Hematopoietic multipotent progenitor cell treated with erythropoietin and hydrocortisone succinate and interleukin-3 and kit ligand, for 17 days (in vitro differentiated cells): ENCODE measurements around the gene CDH13.

Experiments used
- DNase-seq: peaks from one replicate; pipeline ENCODE4 v3.0.0-alpha.2; 2015; ENCODE audit warnings: low spot score

Gene CDH13

DNA sequence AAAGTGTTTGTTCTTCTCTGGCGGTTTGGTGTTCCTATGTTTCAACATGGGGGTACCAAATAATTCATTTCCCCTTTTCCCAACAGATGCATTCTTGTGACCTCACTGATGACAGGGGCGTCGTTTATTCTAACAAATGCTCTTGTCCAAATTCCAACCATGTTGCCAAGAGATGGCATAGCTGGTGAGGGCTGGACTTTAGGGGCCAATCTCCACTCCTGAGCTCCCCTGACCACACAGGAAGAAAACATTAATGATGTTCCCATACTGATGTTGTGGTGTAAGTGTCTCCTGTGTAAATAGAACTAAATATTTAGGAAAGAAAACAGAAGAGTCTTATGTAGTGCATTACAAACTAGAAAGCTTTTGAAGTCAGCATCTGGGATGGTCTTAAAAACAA is 431.6 kb downstream of the CDH13 start:
- DNase-seq = no peak

DNA sequence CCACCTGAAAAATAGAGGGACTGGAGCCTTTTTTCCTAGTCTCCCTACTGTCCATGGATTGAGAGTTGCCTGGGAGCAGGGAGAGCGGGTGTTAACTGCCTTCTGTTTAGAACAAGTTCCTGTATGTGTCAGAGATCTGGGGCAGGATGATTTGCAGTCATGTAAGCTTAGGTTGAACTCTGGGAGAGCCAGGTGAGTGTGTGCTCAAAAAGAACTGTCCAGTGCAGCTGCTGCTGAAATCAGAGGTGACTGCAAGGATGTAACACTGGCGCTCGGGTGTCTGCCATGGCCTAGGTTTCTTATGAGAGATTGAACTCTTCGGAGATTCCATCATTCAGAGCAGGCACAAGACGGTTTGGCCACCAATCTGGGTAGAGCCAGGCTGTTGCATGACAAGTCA is 432.5 kb downstream of the CDH13 start:
- DNase-seq = no peak

DNA sequence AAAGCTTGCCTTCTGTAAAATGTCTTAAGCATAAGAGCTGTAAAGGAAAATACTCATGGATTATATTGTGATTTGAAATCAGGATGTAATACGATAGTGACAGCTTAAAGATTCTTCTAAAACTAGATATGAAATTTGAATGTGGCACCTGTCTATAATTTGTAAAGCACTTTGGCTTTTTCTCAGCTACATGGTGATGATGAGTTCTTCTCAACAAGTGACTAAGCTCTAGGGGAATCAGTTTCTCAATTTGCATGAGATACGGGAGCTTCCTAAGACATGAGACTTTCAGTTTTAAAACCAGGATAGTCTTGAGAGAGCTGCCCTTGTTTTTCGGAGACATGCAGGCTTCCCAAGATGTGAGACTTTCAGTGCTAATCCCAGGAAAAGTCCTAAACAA is 439.2 kb downstream of the CDH13 start:
- DNase-seq = no peak

DNA sequence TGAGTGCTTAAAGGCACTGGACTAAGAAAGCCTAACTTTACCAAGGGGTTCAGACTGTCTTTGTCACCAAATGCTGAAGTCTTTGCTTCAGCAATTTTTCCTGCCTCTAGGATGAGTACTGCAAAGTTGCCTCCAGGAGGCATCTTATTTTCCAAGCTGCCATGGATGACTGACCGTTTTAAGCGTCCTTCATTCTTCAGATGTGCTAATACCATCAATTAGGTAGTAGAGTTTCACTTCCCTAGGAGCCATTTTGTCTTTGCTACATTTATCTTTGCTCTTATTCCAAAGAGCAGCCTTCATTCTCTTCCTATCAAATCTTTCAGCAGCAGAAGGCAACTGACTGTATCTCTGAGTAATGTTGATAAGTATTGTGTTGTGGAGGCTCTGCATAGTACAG is 440.1 kb downstream of the CDH13 start:
- no peak for DNase-seq

DNA sequence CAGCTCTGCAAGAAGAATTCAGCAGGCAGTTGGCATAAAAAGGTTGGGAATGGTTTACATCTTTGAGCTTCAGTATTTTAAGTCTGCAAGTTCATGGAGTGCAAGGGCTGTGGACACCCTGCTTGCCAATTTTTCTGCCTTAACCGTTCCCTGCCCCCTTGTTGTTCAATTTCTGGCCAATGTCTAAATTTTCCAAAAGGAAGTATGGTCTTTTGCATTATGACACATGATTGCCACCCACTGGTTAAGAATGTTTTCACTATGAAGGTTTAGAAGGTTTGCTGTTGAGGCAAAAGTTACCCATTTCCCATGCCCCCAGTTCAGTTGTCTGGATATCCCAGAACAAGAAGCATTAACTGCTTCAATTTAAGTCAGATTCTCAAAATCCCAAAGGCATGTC is 441.9 kb downstream of the CDH13 start:
- DNase-seq = no peak

DNA sequence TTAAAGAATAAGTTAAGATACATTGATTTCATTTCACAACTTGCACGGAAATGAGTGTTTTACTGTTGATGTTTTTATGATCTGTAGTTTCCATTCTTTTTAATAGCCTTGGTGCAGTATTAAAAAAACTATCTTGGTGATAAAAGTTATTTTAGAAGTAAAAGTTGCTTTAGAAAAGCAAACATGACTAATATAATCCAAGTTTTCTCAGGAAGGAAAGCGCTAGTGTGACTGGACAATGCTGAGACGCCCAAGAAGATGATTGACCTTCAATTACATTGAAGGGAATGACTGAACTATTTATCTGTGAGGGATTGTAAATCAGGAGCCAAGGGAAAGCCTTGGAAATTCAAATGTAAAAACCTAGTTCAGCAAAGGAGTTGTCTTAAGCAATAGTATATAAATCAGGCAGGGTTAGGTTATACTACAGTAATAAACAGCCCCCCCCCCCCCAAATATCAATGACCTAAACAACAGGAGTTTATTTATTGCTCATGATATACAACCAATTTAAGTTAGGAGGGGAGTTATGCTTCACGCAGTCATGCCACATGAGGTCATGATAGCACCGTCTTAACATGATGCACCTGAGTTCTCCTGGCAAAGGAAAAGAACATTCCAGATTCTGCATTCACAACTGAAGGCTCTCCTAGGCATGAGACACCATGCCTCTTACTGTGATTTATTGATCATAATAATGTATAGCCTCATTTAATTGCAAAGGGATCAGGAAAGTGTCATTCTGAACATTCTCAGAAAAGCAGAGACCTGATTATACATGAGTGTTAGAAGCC is 443.8 kb downstream of the CDH13 start:
- DNase-seq = no peak

DNA sequence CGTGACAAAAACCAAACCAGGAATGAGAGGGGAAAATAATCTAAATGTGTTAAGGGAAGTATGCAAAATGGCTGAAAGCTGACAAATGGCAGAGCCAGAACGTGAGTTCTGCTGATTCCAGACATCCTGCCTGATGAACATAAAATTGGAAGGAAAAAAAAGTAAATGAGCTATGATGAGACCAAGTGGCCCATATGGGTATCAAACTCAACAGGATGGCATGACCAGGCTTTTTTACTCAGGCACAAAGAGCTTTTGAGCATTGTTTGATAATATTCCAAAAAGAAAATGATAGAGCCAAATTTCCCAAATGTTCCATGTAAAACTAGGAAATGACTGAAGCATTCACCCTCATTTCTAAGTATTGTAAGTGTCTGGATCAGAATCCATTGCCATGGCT is 449.2 kb downstream of the CDH13 start:
- no peak for DNase-seq

DNA sequence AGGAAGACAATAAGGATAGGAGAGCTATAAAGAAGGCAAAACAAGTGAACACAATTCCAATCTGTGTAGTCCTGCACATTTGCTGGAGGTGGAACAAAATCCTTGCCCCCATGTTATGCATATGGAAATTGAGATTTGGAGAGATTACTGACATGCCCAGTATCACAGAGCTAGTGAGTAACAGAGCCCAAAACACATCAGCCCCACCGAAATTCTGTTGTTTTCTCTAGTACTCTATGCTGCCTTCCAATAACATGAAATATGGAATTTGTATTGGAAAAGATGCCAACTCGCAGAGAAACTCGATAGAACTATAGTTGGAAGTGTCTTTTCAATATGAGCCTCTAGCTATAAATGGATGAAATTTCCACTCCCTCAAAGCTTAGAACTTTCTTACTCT is 456.6 kb downstream of the CDH13 start:
- no peak for DNase-seq

DNA sequence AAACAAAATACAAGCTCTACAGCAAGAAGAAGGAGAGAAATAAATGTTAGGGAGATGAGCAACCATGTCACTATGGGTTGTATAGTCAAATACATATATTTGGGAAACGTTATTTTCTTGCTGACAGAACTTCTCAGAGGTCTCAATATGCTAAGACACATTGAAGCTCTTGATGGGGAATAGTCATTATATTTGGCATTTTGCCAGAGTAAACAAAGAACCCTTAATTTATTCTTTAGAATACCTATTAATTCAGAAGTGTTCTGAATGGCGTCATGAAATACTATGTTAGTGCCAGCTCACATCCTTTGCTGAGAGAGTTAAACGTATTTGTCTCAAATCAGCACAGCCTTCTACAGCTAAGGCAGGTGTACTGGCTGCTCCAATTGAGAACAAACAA is 458.9 kb downstream of the CDH13 start:
- no peak for DNase-seq

DNA sequence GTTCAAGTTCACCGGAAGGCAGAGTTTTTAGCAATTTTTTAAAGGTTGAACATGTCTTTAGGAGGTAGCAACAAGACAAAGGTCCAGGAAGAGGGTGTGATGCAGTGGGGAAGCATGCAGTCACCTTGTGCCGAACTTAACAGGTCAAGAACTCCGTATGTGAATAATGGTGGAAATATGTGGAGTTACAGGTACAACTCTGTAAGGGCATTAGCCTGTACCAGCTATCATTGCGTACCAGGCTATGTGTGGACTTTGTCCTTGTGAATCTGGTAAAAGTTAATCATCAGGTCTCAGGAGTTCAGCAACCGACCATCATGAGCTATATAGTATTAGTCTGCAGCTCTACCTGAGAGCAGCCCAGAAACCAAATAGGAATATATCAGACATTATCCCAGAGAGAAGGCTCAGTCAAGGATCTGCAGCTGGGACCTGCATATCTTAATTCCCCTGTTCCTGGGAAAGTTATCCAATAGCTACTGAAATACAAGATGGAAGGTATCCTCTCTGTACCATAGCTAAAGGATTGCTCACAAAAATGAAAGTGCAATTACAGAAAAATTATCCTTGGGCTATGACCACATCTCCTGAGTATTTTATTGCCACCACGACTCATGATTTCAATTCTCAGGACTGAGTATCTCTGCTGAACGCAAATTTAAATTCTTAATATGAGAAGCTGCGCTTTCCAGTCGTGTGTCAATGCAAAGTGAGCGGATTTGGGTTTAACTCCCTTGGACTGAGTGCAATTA is 469.3 kb downstream of the CDH13 start:
- DNase-seq = no peak

DNA sequence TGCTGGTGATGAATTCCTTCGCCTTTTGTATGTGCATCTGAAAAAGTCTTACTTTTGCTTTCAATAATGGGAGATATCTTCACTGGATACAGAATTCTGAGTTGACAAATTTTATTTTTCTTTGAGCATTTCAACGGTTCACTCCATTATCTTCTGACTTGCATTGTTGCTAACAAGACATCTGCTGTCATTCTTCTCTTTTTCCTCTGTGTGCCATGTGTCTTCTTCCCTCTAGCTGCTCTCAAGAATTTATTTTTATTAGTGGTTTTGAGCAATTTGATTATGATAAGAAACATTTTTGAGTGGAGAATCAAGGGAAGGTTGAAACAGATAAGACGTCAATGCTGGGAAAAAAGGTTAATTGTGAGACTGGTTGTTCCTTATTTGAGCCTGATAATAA is 471.8 kb downstream of the CDH13 start:
- DNase-seq = no peak

DNA sequence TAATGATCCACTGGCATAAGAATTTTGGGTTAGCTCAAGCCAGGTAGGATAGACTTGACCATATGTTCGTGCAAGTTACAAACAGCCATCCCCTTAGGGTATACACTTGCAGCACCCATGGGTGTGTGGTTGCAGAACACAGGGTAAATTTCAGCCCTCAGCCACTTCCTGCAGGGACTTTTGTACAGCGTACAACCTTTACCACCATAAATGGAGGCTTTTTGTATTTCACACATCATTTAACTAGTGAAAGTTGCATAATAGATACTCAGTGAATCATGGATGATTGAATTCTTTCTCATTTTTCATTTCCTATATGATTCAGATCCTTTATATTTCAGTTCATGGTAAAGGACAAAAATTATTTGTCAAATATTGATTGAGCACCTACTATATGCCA is 473.9 kb downstream of the CDH13 start:
- no peak for DNase-seq

DNA sequence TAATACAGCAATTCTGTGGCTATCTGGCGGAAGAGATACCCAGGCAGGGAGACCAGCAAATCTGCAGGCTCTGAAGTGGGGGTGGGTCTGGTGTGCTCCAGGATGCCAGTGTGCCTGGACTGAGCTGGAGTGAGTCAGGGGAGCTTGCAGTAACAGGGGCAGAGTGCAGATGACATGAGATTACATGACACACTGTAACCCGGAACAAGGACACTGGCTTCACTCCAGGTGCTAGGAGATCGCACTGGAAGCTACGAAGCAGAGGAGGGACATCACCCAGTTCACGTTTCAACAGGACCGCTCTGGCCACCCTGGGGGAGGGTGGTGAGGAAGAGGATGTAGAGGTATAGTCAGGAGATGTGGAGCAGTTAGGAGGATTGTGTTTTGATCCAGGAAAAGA is 475.6 kb downstream of the CDH13 start:
- no peak for DNase-seq

DNA sequence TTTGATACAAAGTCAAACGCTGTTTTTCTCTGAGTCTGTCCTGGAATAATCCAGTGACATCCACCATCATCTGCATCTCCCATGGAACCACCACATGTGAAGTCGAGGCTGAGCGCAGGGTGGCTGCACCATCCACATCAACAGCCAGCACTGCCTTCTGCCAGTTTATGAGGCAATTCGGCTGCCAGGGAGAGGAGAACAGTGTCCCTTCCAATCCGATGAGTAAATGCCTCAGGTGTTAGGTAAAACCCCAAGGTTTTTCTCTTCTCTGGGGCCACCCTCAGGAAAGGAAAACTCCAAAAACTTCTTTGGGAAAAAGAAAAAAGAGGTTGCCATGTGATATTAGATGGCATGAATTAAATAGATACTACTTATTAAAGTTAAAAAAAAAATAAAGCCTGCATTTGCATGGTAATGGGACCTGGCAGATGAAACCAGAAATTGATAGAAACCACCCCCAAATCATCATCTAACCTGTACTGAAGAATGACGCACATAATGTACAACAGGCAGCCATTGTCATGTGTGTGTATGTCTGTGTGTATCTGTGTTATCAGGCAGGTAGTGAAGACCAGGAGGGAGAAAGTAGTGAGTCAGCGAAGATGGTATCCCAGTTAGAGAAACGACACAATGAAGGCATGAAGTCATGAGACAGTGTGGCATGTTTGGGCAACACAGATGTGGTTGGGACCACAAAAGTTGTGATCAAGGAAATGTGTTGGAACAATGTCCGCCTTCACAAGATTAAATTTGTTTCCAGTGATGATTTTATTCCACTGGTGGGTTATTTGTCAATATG is 478.7 kb downstream of the CDH13 start:
- no peak for DNase-seq

DNA sequence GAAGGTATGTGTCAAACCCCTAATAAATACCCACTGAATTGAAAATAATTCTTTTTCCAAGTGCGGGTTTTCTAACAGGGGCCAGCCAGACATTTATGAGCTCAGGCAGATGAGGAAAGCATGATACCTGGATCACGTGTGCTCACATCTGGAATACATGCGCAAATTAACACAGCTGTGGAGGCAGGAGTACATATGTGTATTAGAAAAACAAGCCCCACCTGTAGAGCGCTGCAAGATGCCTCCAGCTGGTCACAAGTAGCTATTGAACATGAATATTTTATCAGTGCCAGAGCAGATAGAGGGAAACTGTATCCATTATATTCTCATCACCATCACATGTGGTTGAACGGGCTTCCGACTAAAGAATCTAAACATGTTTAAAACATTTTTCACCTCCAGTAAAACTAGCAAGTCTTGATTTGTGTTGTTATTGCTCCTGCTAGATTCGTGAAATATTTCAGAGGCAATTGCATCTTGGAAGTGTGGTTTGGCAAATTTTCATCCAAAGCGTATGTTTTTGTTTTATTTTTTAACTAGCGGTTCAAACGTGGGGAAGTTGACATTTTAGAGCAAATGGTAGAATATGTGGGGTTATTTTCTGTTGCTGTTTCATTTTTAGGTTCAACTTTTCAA is 482.8 kb downstream of the CDH13 start:
- DNase-seq = no peak

DNA sequence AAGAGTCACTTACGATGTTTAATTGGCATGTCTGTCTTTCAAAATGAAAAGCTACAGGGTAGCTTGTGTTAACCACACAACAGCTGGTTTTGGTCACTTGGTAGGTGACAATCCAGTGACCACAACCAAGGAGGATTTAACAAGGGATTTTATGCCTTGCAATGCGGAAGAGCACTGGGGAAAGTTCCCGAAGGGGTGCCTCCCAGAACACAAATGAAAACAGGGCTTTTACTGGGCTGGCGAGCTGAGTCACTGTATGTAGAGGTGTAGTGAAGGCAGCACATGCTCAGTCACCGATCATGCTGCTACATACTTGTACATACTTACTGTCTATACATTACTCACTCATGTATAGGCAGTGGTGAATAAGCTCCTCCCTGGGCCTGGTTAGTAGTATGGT is 483.5 kb downstream of the CDH13 start:
- DNase-seq = no peak

DNA sequence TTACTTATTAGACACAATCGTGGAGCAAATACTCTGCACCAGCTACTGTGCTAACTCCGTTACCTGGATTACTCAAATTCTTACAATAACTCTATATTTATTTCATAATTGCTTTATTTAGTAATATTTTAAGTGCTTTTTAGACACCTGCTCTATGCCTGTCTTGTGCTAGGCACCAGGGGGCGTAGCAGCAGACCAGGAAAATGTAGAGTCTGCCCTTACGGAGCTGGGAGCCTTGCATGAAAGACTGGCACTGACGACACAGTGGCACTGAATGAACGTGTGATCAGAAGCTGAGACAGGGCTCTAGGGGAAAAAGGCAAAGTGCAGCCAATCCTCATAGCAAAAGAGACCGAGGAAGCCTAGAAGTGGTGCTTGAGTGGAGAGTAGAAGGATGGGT is 486.5 kb downstream of the CDH13 start:
- no peak for DNase-seq

DNA sequence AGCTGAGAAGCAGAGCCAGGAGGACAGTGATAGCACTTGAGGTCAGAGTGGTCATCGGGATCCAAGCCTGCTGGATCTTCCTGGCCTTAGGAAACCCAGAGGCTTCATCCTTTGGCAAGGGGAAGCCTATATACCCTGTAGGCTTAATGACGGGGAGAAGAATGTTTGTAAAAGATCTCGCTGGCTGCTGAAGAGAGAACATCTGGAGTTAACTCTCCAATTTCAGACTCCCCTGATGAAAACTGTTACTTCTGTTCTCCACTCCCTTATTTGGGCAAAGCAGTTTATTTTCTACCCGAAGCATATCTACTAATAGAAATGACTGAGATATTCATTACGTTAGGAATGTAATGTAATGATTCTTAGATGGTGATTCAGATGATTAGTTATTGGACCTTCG is 487.0 kb downstream of the CDH13 start:
- DNase-seq = no peak

DNA sequence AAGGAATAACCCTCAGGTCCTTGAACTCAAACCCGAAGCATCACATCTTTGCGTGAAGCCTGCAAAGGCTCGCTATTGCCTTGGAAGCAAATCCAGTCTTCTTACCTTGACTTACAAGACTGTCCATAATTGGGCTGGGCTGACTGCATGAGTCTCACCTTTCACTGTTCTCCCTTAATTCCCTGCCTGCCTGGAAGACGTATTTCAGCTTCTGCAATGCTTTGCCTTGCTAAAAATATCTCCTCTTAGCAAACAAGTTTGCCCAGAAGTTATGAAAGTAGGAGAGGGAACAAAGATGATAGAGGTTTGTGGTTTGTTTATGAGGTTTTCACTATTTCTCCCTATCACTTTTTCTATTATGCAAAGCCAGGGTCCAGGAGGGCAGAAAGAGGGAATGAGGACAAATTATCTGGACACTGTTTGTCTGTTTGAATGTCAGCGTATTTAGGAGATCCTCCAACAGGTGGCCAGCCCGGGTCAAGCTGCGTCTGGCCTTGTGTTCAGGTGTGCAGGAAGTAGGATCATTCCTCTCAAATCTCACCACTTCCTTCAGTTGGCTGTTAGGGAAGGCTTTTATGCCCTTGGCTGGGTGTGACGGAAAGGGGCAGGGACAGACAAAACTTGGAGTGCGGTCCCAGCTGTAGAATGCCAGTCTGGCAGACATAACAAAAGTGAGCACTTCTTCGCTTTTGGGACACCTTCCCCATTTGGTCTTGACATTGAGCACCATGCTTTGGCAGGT is 488.9 kb downstream of the CDH13 start:
- DNase-seq = no peak

DNA sequence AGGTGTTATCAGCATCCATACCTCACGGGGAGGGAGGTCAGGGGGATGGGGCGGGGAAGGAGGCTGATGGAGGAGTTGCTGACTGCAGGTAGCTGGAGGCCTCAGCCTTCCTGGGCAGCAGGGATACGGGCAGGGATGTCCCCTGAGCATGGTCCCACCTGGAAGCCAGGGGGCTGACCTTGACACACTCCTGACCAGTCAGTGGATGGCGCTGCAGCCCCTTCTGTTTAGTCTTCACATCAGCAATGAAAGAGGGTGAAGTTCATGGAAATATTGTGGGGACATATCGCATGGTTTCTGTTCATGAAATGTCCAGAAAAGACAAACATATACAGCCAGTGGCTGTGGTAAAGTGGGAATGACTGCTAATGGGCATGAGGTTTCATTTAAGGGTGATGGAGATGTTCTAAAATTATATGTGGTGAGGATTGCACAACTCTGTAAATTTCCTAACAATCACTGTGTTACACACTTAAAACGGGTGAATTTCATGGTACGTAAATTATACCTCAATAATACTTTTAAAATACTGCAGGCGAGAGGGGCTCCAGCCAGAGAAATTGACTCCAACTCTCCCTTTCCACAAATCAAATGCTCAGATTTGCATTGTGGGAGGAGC is 489.6 kb downstream of the CDH13 start:
- no peak for DNase-seq

DNA sequence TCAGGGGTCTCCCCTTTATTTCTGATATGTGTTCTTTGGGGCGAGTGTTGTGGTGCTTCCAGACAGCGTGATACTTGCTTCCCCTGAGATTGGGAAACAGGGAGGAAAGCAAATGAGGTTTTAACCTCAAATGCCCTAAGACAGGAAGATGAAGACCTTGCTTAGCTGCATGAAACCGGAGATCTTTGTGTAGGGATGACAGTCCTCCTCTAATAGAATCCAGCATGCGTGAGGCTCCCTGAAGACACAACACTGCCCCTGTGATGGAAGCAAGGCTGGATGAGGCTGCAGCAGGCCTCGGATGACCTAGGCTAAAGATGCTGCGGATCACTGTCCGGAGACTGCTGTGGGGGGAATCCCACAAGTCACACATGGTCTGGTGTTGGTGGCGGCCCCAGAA is 491.0 kb downstream of the CDH13 start:
- DNase-seq = no peak
